Dendritic cell treated with granulocyte-macrophage colony-stimulating factor and Interleukin-4, amounts not matched to agents 40 ng/mL and 50 ng/mL, for 4 days (primary cell): Measurements from ENCODE around the gene COL26A1.
"Not testable (repeated sequence)": the region's sequence is repeated elsewhere in the genome, so short reads cannot be mapped to it uniquely, and the experiment has no call there.

Experiments
- H3K27ac Mint-ChIP-seq: one replicate; pipeline ENCODE4 v1.8.0; 2022; ENCODE audit warnings: mild to moderate bottlenecking, mixed read lengths
- H3K27me3 Mint-ChIP-seq: one replicate; pipeline ENCODE4 v1.8.0; 2022; ENCODE audit warnings: mild to moderate bottlenecking, mixed read lengths
- H3K36me3 Mint-ChIP-seq: one replicate; pipeline ENCODE4 v1.8.0; 2022; ENCODE audit warnings: low read depth, mixed read lengths
- H3K4me1 Mint-ChIP-seq: one replicate; pipeline ENCODE4 v1.8.0; 2022; ENCODE audit warnings: low read depth, mixed read lengths
- H3K4me3 Mint-ChIP-seq: one replicate; pipeline ENCODE4 v1.8.0; 2022; ENCODE audit warnings: mild to moderate bottlenecking, moderate library complexity, mixed read lengths
- H3K9me3 Mint-ChIP-seq: one replicate; pipeline ENCODE4 v1.8.0; 2022; ENCODE audit warnings: mixed read lengths
- intact Hi-C: fragments of 100-400 bp; cut with micrococcal nuclease; formaldehyde crosslinking; loops from one replicate; pipeline ENCODE4 v1.15.0; 2022

Gene COL26A1

GRCh38 chr7:101560856-101561255 lies 198.2 kb downstream of the COL26A1 start:
- Mint-ChIP-seq H3K9me3 (no peaks in the 10 kb centered on the region), H3K4me3 (no peak overlapping the region), H3K27ac (no peak overlapping the region), H3K27me3 (peaks cover 12% of the 10 kb centered on the region), H3K36me3 (no peaks in the 10 kb centered on the region), H3K4me1 (peaks cover 5% of the 10 kb centered on the region)
- intact Hi-C loops, result no loop called here

DNA sequence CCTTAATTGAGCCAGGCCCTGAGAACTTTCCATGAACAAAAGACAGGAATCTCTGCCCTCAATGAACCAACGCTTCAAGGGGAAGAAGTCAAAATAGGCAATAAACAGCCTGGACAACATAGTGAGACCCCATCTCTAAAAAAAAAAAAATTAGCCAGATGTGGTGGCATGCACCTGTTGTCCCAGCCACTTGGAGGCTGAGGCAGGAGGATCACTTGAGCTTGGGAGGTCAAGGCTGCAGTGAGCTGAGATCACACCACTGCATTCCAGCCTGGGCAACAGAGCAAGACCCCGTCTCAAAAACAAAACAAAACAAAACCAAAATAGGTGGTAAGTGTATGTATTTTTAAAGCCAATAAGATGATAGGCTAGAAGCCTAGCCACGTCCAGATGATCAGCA lies 198.6 kb downstream of the COL26A1 start:
- H3K9me3 Mint-ChIP-seq, H3K4me3 Mint-ChIP-seq, H3K36me3 Mint-ChIP-seq, H3K4me1 Mint-ChIP-seq, intact Hi-C loops, H3K27ac Mint-ChIP-seq: not testable (repeated sequence)
- peaks cover 11% of the 10 kb centered on the region for H3K27me3 Mint-ChIP-seq

- H3K4me1 Mint-ChIP-seq, result peaks cover 5% of the 10 kb centered on the region
- H3K27me3 Mint-ChIP-seq, result peaks cover 10% of the 10 kb centered on the region
- H3K4me3 Mint-ChIP-seq, result no peak overlapping the region
- no peak overlapping the region for H3K27ac Mint-ChIP-seq
- H3K9me3 Mint-ChIP-seq, result no peaks in the 10 kb centered on the region
- H3K36me3 Mint-ChIP-seq, result no peaks in the 10 kb centered on the region
- intact Hi-C loops, result no loop called here
Measured at GRCh38 chr7:101562531-101563197, 200.0 kb downstream of the COL26A1 start.

- H3K36me3 Mint-ChIP-seq, result no peaks in the 10 kb centered on the region
- H3K4me3 Mint-ChIP-seq, result no peak overlapping the region
- intact Hi-C loops, result no loop called here
- H3K4me1 Mint-ChIP-seq, result peaks cover 5% of the 10 kb centered on the region
- peaks cover 10% of the 10 kb centered on the region for H3K27me3 Mint-ChIP-seq
- H3K9me3 Mint-ChIP-seq, result no peaks in the 10 kb centered on the region
- H3K27ac Mint-ChIP-seq, result no peak overlapping the region
Measured at GRCh38 chr7:101563198-101563901, 200.7 kb downstream of the COL26A1 start.

DNA sequence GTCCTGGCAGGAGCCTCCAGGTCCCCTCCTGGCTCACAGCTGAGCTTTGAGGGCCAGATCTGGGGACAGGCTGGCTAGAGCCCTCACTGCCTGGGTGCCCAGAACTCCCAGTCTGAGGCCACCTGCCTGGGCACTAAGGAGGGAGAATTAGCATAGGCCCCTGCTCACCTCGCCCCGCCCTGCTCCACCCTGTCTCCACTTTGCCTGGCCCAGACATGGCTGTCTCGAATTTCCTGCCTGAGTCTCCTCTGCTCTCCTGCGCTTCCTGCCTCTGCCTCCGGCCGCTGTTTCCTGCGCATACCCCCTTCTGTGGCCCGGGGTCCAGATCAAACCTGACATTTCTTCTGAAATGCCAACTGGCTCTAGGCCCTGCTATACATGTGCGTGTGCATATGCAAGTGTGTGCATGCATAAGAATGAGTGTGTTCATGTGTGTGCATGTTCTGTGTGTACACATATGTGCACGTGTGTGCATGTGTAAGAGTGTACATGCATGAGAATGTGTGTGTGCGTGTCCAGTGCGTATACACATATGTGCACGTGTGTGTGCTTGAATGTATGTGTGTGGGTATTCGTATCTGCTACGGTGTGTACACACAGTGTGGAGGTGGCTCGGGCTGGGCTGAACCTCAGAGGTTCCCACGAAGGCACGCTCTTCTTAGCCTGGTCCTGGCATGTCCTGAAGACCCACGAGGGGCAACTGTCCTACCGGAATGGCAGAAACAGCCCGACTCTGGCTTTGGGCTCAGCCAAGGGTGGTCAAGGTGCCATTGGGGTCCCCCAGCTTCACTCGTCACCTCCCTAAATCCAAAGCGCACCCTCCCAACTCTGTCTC lies 201.5 kb downstream of the COL26A1 start:
- Mint-ChIP-seq H3K27ac (no peak overlapping the region), H3K4me3 (no peak overlapping the region), H3K36me3 (no peaks in the 10 kb centered on the region), H3K4me1 (peaks cover 5% of the 10 kb centered on the region), H3K27me3 (peaks cover 10% of the 10 kb centered on the region), H3K9me3 (no peaks in the 10 kb centered on the region)
- intact Hi-C loops, result no loop called here

GRCh38 chr7:101564778-101565211 lies 202.1 kb downstream of the COL26A1 start:
- Mint-ChIP-seq H3K4me3 (no peak overlapping the region), H3K4me1 (peaks cover 5% of the 10 kb centered on the region), H3K27ac (no peak overlapping the region), H3K36me3 (no peaks in the 10 kb centered on the region), H3K9me3 (no peaks in the 10 kb centered on the region), H3K27me3 (peaks cover 10% of the 10 kb centered on the region)
- intact Hi-C loops, result no loop called here

DNA sequence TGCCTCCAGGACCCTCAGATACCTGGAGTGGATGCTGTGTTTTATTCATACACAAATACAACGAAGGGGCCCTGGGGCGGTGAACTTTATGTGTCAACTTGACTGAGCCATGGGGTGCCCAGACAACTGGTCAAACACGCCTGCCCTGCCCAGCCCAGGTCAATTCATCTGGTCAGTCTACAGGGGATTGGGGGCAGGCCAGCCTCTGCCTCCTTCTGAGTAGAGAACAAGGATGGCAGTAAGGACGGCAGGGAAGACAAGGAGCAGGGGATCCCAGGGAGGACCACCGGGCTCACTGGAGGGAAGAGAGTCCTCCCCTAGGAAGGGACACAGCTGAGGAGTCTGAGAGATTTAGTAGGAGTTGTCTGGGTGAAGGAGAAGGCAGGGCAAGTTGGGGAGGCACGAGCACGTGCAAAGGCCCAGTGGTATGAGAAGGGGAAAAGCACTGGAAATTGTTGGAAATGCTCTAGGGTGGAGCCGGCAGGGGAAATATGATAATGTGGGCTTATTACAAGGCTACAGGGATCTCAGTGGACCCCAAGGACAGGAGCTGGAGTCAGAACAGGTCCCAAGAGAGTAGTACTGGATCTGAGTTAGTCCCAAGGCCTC lies 203.0 kb downstream of the COL26A1 start:
- Mint-ChIP-seq H3K36me3 (no peaks in the 10 kb centered on the region), H3K4me3 (no peak overlapping the region), H3K9me3 (no peaks in the 10 kb centered on the region), H3K27me3 (peaks cover 8% of the 10 kb centered on the region), H3K27ac (no peak overlapping the region), H3K4me1 (peaks cover 5% of the 10 kb centered on the region)
- intact Hi-C loops, result no loop called here

DNA sequence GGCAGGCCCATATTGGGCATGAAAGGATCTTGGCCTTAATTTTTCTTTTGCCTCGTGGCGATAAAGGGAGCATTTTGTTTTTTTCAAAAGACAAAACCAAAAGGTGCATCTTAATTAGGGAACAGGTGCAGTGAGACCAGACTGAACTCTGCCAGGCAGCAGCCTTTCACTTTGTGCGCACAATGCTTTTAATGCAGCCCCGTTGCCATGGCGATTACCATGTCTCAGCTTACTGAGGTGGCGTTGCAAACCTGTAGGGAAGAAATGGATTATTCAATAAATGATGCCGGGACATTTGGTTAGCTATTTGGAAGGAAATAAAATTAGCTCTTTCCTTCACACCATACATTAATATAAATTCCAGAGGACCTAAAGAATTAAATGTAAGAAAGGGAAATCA lies 204.6 kb downstream of the COL26A1 start:
- Mint-ChIP-seq H3K4me1 (peaks cover 5% of the 10 kb centered on the region), H3K27me3 (peaks cover 8% of the 10 kb centered on the region), H3K9me3 (peaks cover 10% of the 10 kb centered on the region), H3K36me3 (no peaks in the 10 kb centered on the region), H3K27ac (no peak overlapping the region), H3K4me3 (no peak overlapping the region)
- intact Hi-C loops, result no loop called here

GRCh38 chr7:101572156-101572555 lies 209.5 kb downstream of the COL26A1 start:
- Mint-ChIP-seq H3K4me3 (no peak overlapping the region), H3K4me1 (peaks cover 5% of the 10 kb centered on the region), H3K9me3 (peaks cover 30% of the 10 kb centered on the region), H3K27me3 (peaks cover 2% of the 10 kb centered on the region), H3K36me3 (no peaks in the 10 kb centered on the region), H3K27ac (no peak overlapping the region)
- intact Hi-C loops, result no loop called here

GRCh38 chr7:101575168-101575567 lies 212.5 kb downstream of the COL26A1 start:
- Mint-ChIP-seq H3K27ac (no peak overlapping the region), H3K36me3 (no peaks in the 10 kb centered on the region), H3K27me3 (peaks cover 2% of the 10 kb centered on the region), H3K9me3 (peaks cover 30% of the 10 kb centered on the region), H3K4me3 (no peak overlapping the region), H3K4me1 (peaks cover 5% of the 10 kb centered on the region)
- intact Hi-C loops, result no loop called here

DNA sequence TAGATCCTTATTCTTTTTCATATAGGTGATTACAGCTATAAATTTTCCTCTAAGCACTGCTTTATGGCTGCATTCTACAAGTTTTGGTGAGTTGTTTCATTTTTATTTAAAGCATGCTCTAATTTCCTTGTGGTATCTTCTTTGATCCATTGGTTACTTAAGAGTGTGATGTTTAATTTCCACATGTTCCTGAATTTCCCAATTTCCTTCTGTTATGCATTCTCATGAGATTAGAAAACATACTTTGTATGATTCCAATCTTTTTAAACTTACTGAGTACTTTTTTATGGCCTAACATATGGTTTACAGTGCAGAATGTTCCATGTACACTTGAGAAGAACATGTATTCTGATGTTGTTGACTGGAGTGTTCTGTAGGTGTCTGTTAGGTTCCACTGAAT lies 213.0 kb downstream of the COL26A1 start:
- Mint-ChIP-seq H3K9me3 (peaks cover 30% of the 10 kb centered on the region), H3K27ac (no peak overlapping the region), H3K27me3 (peaks cover 2% of the 10 kb centered on the region), H3K36me3 (no peaks in the 10 kb centered on the region), H3K4me3 (no peak overlapping the region), H3K4me1 (peaks cover 5% of the 10 kb centered on the region)
- intact Hi-C loops, result no loop called here

DNA sequence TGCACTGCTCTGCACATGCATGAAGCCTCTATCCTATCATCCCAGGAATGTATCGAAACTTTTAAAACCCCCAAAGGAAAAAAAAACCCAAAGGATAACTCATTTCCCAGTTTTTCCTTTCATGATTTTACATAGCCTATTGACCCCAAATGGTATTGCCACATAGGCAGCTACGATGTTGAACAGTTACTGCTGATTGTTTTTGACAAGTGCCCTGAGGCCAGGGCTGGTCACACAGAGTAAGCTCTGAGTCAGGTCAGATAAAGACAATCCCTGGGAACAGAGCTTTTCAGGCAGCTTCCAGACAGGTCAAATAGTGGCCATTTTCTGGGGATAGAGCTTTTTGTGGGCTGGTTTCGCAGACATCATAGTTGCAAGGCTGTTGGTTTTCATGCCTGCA lies 214.3 kb downstream of the COL26A1 start:
- peaks cover 2% of the 10 kb centered on the region for H3K27me3 Mint-ChIP-seq
- intact Hi-C loops, result no loop called here

DNA sequence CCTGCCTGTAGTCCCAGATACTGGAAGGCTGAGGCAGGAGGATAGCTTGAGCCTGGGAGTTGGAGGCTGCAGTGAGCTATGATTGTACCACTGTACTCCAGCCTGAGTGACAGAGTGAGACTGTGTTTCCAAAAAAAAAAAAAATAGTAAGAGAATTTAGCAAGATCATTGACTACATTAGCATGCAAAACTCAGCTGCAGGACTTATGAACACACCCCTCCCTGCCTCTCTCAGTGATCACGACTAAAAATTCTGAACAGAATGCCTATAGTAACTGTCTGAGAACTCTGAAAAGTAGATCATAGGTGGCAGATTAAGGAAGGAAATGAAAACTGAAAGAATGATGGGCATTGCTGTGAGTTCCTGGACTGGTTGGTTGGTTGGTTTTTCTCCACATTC lies 215.9 kb downstream of the COL26A1 start:
- Mint-ChIP-seq H3K9me3 (peaks cover 17% of the 10 kb centered on the region), H3K4me1 (peaks cover 5% of the 10 kb centered on the region), H3K27me3 (peaks cover 4% of the 10 kb centered on the region), H3K4me3 (no peak overlapping the region), H3K27ac (no peak overlapping the region), H3K36me3 (no peaks in the 10 kb centered on the region)
- intact Hi-C loops, result no loop called here

More for the DNA sequence above, 214.3 kb downstream of the COL26A1 start:
- H3K36me3 Mint-ChIP-seq, result no peaks in the 10 kb centered on the region
- H3K9me3 Mint-ChIP-seq, result peaks cover 23% of the 10 kb centered on the region
- H3K4me3 Mint-ChIP-seq, result no peak overlapping the region
- H3K27ac Mint-ChIP-seq, result no peak overlapping the region
- peaks cover 5% of the 10 kb centered on the region for H3K4me1 Mint-ChIP-seq

DNA sequence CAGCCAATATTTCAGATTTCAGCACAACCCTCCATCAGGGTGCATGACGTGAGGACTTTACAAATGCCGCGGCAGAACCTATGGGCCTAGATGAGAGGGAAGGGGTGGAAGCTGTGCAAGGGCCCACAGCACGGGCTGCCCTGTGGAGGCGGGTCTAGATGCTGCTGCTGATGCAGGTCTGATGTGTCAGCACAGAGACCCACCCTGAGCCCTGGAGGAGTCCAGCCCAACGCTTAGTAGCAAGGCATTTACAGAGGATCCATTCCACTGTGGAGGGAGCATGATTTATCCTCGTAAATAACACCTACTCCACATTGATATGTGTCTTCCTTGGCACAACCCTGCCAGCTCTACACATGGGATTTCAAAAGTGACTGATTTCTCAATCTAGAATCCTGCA lies 217.9 kb downstream of the COL26A1 start:
- H3K27ac Mint-ChIP-seq, result no peak overlapping the region
- no peak overlapping the region for H3K4me3 Mint-ChIP-seq
- intact Hi-C loops, result no loop called here
- peaks cover 2% of the 10 kb centered on the region for H3K27me3 Mint-ChIP-seq
- peaks cover under 1% of the 10 kb centered on the region for H3K4me1 Mint-ChIP-seq
- no peaks in the 10 kb centered on the region for H3K36me3 Mint-ChIP-seq
- peaks cover 16% of the 10 kb centered on the region for H3K9me3 Mint-ChIP-seq
